Measurements from ENCODE around the gene RYR2. TPM values are rescaled to one million over a fixed set of nuclear protein-coding genes. Genes with fewer than 3 reads are reported as not detected.

Gene RYR2
- total RNA-seq, 1 experiment from 2014 or later, result 4.0 TPM

DNA sequence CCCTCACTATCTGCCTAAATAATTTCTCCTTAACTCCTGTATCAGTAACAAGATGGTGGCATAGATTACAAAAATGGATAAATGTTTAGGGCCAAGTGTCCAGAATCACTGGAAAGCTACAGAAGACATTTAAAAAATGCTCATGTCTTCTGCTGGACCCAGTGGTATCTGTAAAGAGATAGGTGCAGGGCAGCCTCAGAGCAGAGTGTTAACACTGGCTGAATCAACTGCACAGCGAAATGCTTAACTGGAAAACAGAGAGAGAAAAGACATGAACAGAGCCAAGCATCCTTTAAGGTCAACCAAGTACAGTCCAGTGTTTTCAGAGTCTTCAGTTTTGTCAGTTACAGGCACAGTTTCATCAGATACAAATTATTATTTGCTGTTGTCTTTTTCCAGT is 429.4 kb downstream of the RYR2 start:
- ChIA-PET POLR2A (interaction anchor here (0.8 to 1.1 kb wide), 2 partner anchors 9 to 11 kb away, joined by 3 to 5 read pairs; no protein-coding TSS in a partner anchor), CTCF (interaction anchor here (0.6 to 1.2 kb wide), 2 partner anchors 15 to 84 kb away, joined by 4 to 5 read pairs; no protein-coding TSS in a partner anchor)
- H3K9me3 Mint-ChIP-seq (ENCODE audit: unreplicated experiment), result peaks cover 7% of the 10 kb centered on the region
- TSS peak; percentile 89 for BruUV-seq (replicated peaks)
- peaks cover 13% of the 10 kb centered on the region for H3K4me1 Mint-ChIP-seq (ENCODE audit: insufficient read depth, unreplicated experiment)
- peak overlapping the region; percentile 60 for H3K4me3 Mint-ChIP-seq (ENCODE audit: unreplicated experiment)
- DNase-seq (ENCODE audit: unreplicated experiment), result no peak
- H3K36me3 Mint-ChIP-seq (ENCODE audit: insufficient read depth, unreplicated experiment), result peaks cover 6% of the 10 kb centered on the region
- intact Hi-C loops (cut with micrococcal nuclease), result no loop called here
- H3K27ac Mint-ChIP-seq (ENCODE audit: low read depth, unreplicated experiment), result peak overlapping the region; percentile 52
- no peak for TF ChIP-seq CTCF (IDR thresholded peaks at IDR 0.05; ENCODE audit: unreplicated experiment)
- no peaks in the 10 kb centered on the region for H3K27me3 Mint-ChIP-seq (ENCODE audit: insufficient read depth, unreplicated experiment)

GRCh38 chr1:237471956-237472355 is 430.0 kb downstream of the RYR2 start:
- Mint-ChIP-seq H3K9me3 (ENCODE audit: unreplicated experiment) (peaks cover 7% of the 10 kb centered on the region), H3K27ac (ENCODE audit: low read depth, unreplicated experiment) (peak overlapping the region; percentile 18), H3K36me3 (ENCODE audit: insufficient read depth, unreplicated experiment) (peaks cover 6% of the 10 kb centered on the region), H3K4me3 (ENCODE audit: unreplicated experiment) (peak overlapping the region; percentile 49), H3K27me3 (ENCODE audit: insufficient read depth, unreplicated experiment) (no peaks in the 10 kb centered on the region), H3K4me1 (ENCODE audit: insufficient read depth, unreplicated experiment) (peaks cover 13% of the 10 kb centered on the region)
- no TSS peak for BruUV-seq (replicated peaks)
- ChIA-PET CTCF (interaction anchor here (0.6 to 1.2 kb wide), 4 partner anchors 14 to 201 kb away, joined by 3 to 5 read pairs (median 4); no protein-coding TSS in a partner anchor), POLR2A (interaction anchor here (0.7 to 1.1 kb wide), 2 partner anchors 9 to 618 kb away, joined by 3 to 5 read pairs; no protein-coding TSS in a partner anchor)
- no peak for DNase-seq (ENCODE audit: unreplicated experiment)
- intact Hi-C loops (cut with micrococcal nuclease), result no loop called here
- no peak for TF ChIP-seq CTCF (IDR thresholded peaks at IDR 0.05; ENCODE audit: unreplicated experiment)

- intact Hi-C loops (cut with micrococcal nuclease), result no loop called here
- no peak for TF ChIP-seq CTCF (IDR thresholded peaks at IDR 0.05; ENCODE audit: unreplicated experiment)
- no peak for DNase-seq (ENCODE audit: unreplicated experiment)
- BruUV-seq (replicated peaks), result no TSS peak
- H3K27me3 Mint-ChIP-seq (ENCODE audit: insufficient read depth, unreplicated experiment), result no peaks in the 10 kb centered on the region
- peaks cover 6% of the 10 kb centered on the region for H3K36me3 Mint-ChIP-seq (ENCODE audit: insufficient read depth, unreplicated experiment)
- no peak overlapping the region for H3K27ac Mint-ChIP-seq (ENCODE audit: low read depth, unreplicated experiment)
- CTCF ChIA-PET, result interaction anchor here (0.6 to 1.7 kb wide), 3 partner anchors 51 to 1036 kb away, joined by 3 to 5 read pairs (median 3); no protein-coding TSS in a partner anchor
- no peak overlapping the region for H3K4me3 Mint-ChIP-seq (ENCODE audit: unreplicated experiment)
- peaks cover 7% of the 10 kb centered on the region for H3K9me3 Mint-ChIP-seq (ENCODE audit: unreplicated experiment)
- POLR2A ChIA-PET, result no interaction called here
- H3K4me1 Mint-ChIP-seq (ENCODE audit: insufficient read depth, unreplicated experiment), result peaks cover 16% of the 10 kb centered on the region
These were observed 431.9 kb downstream of the RYR2 start for GRCh38 chr1:237473854-237474253.

GRCh38 chr1:237478082-237478481 is 436.1 kb downstream of the RYR2 start:
- Mint-ChIP-seq H3K27me3 (ENCODE audit: insufficient read depth, unreplicated experiment) (no peaks in the 10 kb centered on the region), H3K27ac (ENCODE audit: low read depth, unreplicated experiment) (no peak overlapping the region), H3K36me3 (ENCODE audit: insufficient read depth, unreplicated experiment) (peaks cover 8% of the 10 kb centered on the region), H3K9me3 (ENCODE audit: unreplicated experiment) (peaks cover 4% of the 10 kb centered on the region), H3K4me1 (ENCODE audit: insufficient read depth, unreplicated experiment) (peaks cover 19% of the 10 kb centered on the region), H3K4me3 (ENCODE audit: unreplicated experiment) (no peak overlapping the region)
- intact Hi-C loops (cut with micrococcal nuclease), result no loop called here
- POLR2A ChIA-PET, result interaction anchor here (0.6 to 1.2 kb wide), 2 partner anchors 18 to 346 kb away, joined by 3 read pairs; no protein-coding TSS in a partner anchor
- no TSS peak for BruUV-seq (replicated peaks)
- no peak for TF ChIP-seq CTCF (IDR thresholded peaks at IDR 0.05; ENCODE audit: unreplicated experiment)
- CTCF ChIA-PET, result interaction anchor here (0.7 to 0.9 kb wide), 2 partner anchors 184 to 719 kb away, joined by 3 read pairs; no protein-coding TSS in a partner anchor
- no peak for DNase-seq (ENCODE audit: unreplicated experiment)

Data from MCF 10A (cell line).